Activated CD8-positive, alpha-beta T cell treated with anti-CD3 and anti-CD28 coated beads for 36 hours (primary cell): Measurements from ENCODE around the gene MICAL2. TPM values are rescaled to one million over a fixed set of nuclear protein-coding genes. Genes with fewer than 3 reads are reported as not detected.

ENCODE experiments used
- ATAC-seq: fragments of 200-7000 bp; cut with Tn5 transposase; one replicate; pipeline ENCODE4 v1.10.0; 2021; ENCODE audit warnings: mild to moderate bottlenecking, moderate library complexity
- CTCF ChIA-PET: fragments of 350-600 bp; sonication (Branson Sonifier 250); formaldehyde crosslinking; loops from one replicate; lab custom pipeline; 2021; ENCODE audit warnings: antibody characterized with exemption; lab: Charles Lee
- POLR2A ChIA-PET: fragments of 350-600 bp; sonication (Branson Sonifier 250); formaldehyde crosslinking; loops from one replicate; lab custom pipeline; 2021; ENCODE audit warnings: antibody characterized with exemption; lab: Charles Lee
- DNase-seq: peaks from one replicate; pipeline ENCODE4 v3.0.0-alpha.2; 2020
- H3K27ac Mint-ChIP-seq: one replicate; pipeline ENCODE4 v1.8.0; 2021; ENCODE audit warnings: mild to moderate bottlenecking, mixed read lengths
- H3K27me3 Mint-ChIP-seq: one replicate; pipeline ENCODE4 v1.8.0; 2021; ENCODE audit warnings: mixed read lengths
- H3K36me3 Mint-ChIP-seq: one replicate; pipeline ENCODE4 v1.8.0; 2021; ENCODE audit warnings: low read depth, mixed read lengths
- H3K4me1 Mint-ChIP-seq: one replicate; pipeline ENCODE4 v1.8.0; 2021; ENCODE audit warnings: low read depth, mixed read lengths
- H3K4me3 Mint-ChIP-seq: one replicate; pipeline ENCODE4 v1.8.0; 2021; ENCODE audit warnings: mild to moderate bottlenecking, moderate library complexity, mixed read lengths
- H3K9me3 Mint-ChIP-seq: one replicate; pipeline ENCODE4 v1.8.0; 2021; ENCODE audit warnings: mixed read lengths
- CTCF ChIP-seq: fragments of 200-600 bp; IDR thresholded peaks from one replicate; pipeline ENCODE4 v1.8.0; 2022; ENCODE audit warnings: antibody characterized with exemption, mild to moderate bottlenecking
- intact Hi-C: fragments of 100-400 bp; cut with micrococcal nuclease; formaldehyde crosslinking; loops from one replicate; pipeline ENCODE4 v1.10.0; 2022
- total RNA-seq, 2 experiments: library from RNA; stranded (reverse); gene quantifications; one replicate each; pipeline ENCODE4 v1.2.3, GENCODE V29; 2021

Gene MICAL2
- total RNA-seq, 2 experiments from 2014 or later = 99.8 to 105 TPM

- POLR2A ChIA-PET = no interaction called here
- no peak overlapping the region for H3K27ac Mint-ChIP-seq
- CTCF ChIA-PET = no interaction called here
Measured at GRCh38 chr11:12069066-12069676, 41.2 kb upstream of the MICAL2 start.

GRCh38 chr11:12070446-12071267, 39.7 kb upstream of the MICAL2 start:
- intact Hi-C loops = no loop called here

More at GRCh38 chr11:12069066-12069676, 41.2 kb upstream of the MICAL2 start:
- DNase-seq (no peak), ATAC-seq (no peak)
- intact Hi-C loops = no loop called here
- Mint-ChIP-seq H3K4me3 (no peak overlapping the region), H3K9me3 (no peaks in the 10 kb centered on the region), H3K36me3 (no peaks in the 10 kb centered on the region), H3K27me3 (no peaks in the 10 kb centered on the region), H3K4me1 (no peaks in the 10 kb centered on the region)
- no peak for TF ChIP-seq CTCF

GRCh38 chr11:12071574-12071973, 38.8 kb upstream of the MICAL2 start:
- TF ChIP-seq CTCF = no peak
- no peaks in the 10 kb centered on the region for H3K27me3 Mint-ChIP-seq
- DNase-seq (no peak), ATAC-seq (no peak)
- no peak overlapping the region for H3K4me3 Mint-ChIP-seq
- no peaks in the 10 kb centered on the region for H3K4me1 Mint-ChIP-seq
- H3K27ac Mint-ChIP-seq = no peak overlapping the region
- POLR2A ChIA-PET = interaction anchor here (1.6 kb wide), 1 partner anchor 165 kb away, joined by 4 read pairs; no protein-coding TSS in a partner anchor
- CTCF ChIA-PET = interaction anchor here (1.0 to 1.4 kb wide), 2 partner anchors 24 to 210 kb away, joined by 3 to 4 read pairs; no protein-coding TSS in a partner anchor
- no peaks in the 10 kb centered on the region for H3K36me3 Mint-ChIP-seq
- intact Hi-C loops = no loop called here
- H3K9me3 Mint-ChIP-seq = no peaks in the 10 kb centered on the region

More at GRCh38 chr11:12070446-12071267, 39.7 kb upstream of the MICAL2 start:
- Mint-ChIP-seq H3K27me3 (no peaks in the 10 kb centered on the region), H3K9me3 (no peaks in the 10 kb centered on the region), H3K27ac (no peak overlapping the region), H3K4me3 (no peak overlapping the region), H3K36me3 (no peaks in the 10 kb centered on the region), H3K4me1 (no peaks in the 10 kb centered on the region)
- DNase-seq (no peak), ATAC-seq (no peak)
- no peak for TF ChIP-seq CTCF
- CTCF ChIA-PET = interaction anchor here (1.4 kb wide), 2 partner anchors 23 to 166 kb away, joined by 3 read pairs; no protein-coding TSS in a partner anchor
- POLR2A ChIA-PET = interaction anchor here (1.6 kb wide), 1 partner anchor 166 kb away, joined by 4 read pairs; no protein-coding TSS in a partner anchor

GRCh38 chr11:12073436-12073835, 37.0 kb upstream of the MICAL2 start:
- Mint-ChIP-seq H3K9me3 (no peaks in the 10 kb centered on the region), H3K36me3 (no peaks in the 10 kb centered on the region), H3K4me1 (no peaks in the 10 kb centered on the region), H3K4me3 (no peak overlapping the region), H3K27me3 (no peaks in the 10 kb centered on the region), H3K27ac (no peak overlapping the region)
- ChIA-PET POLR2A (no interaction called here), CTCF (interaction anchor here (0.6 kb wide), 1 partner anchor 95 kb away, joined by 3 read pairs; no protein-coding TSS in a partner anchor)
- no peak for TF ChIP-seq CTCF
- ATAC-seq (no peak), DNase-seq (no peak)
- intact Hi-C loops = no loop called here
